PC-3 (cell line): Measurements from ENCODE around the gene PRSS36. TPM values are rescaled to one million over a fixed set of nuclear protein-coding genes. Genes with fewer than 3 reads are reported as not detected.

Experiments
- ATAC-seq: fragments of 200-7000 bp; cut with Tn5 transposase; 2 replicates; pipeline ENCODE4 v1.9.1; 2020; ENCODE audit warnings: mild to moderate bottlenecking, moderate library complexity
- BruUV-seq: library from RNA; stranded (reverse); fragments of 400-500 nt; replicated peaks from 2 replicates; lab custom pipeline; 2021; lab: Mats Ljungman, UMichigan
- CTCF ChIA-PET: fragments of 300-600 bp; sonication (Branson Sonifier 250); formaldehyde crosslinking; loops from one replicate; lab custom pipeline; 2022; ENCODE audit warnings: antibody characterized with exemption; lab: Charles Lee
- POLR2A ChIA-PET: fragments of 300-600 bp; sonication (Branson Sonifier 250); formaldehyde crosslinking; loops from one replicate; lab custom pipeline; 2022; ENCODE audit warnings: antibody characterized with exemption; ENCODE audit not compliant: unreplicated experiment; lab: Charles Lee
- DNase-seq: peaks from one replicate; pipeline ENCODE4 v3.0.0-alpha.2; 2015
- H2AFZ ChIP-seq: fragments of 300-600 bp; sonication (generic); 2 replicates; pipeline ENCODE4 v1.6.0; 2016; ENCODE audit warnings: antibody characterized with exemption, low read length
- H3F3A ChIP-seq: fragments of 300-600 bp; sonication (generic); one replicate; pipeline ENCODE4 v1.6.0; 2017; ENCODE audit warnings: antibody characterized with exemption, low read length, control low read depth, mild to moderate bottlenecking; ENCODE audit not compliant: unreplicated experiment
- H3K27ac ChIP-seq: fragments of 300-600 bp; sonication (generic); 2 replicates; pipeline ENCODE4 v1.5.1; 2016; ENCODE audit warnings: mild to moderate bottlenecking, low read length
- H3K27me3 ChIP-seq: fragments of 300-600 bp; sonication (generic); 2 replicates; pipeline ENCODE4 v1.6.1; 2016; ENCODE audit warnings: low read length, mixed read lengths
- H3K36me3 ChIP-seq: fragments of 300-600 bp; sonication (generic); 2 replicates; pipeline ENCODE4 v1.6.1; 2016; ENCODE audit warnings: low read depth, mixed run types, low read length, mixed read lengths
- H3K4me1 ChIP-seq: fragments of 300-600 bp; sonication (generic); 2 replicates; pipeline ENCODE4 v1.5.1; 2016; ENCODE audit warnings: low read length; ENCODE audit not compliant: insufficient read depth
- H3K4me2 ChIP-seq: fragments of 300-600 bp; sonication (generic); 2 replicates; pipeline ENCODE4 v1.6.0; 2016; ENCODE audit warnings: low read length
- H3K4me3 ChIP-seq: fragments of 300-600 bp; sonication (generic); 2 replicates; pipeline ENCODE4 v1.5.1; 2016; ENCODE audit warnings: mild to moderate bottlenecking, low read length, mixed read lengths
- H3K79me2 ChIP-seq: fragments of 300-600 bp; sonication (generic); 2 replicates; pipeline ENCODE4 v1.6.1; 2017; ENCODE audit warnings: low read length, mixed read lengths
- H3K9ac ChIP-seq: fragments of 300-600 bp; sonication (generic); 2 replicates; pipeline ENCODE4 v1.6.0; 2016; ENCODE audit warnings: mild to moderate bottlenecking, low read length
- H3K9me2 ChIP-seq: fragments of 300-600 bp; sonication (generic); replicated peaks from 2 replicates; pipeline ENCODE4 v1.6.1; 2016; ENCODE audit warnings: mixed run types, low read length, mixed read lengths
- H3K9me3 ChIP-seq: fragments of 300-600 bp; sonication (generic); 2 replicates; pipeline ENCODE4 v1.6.1; 2016; ENCODE audit warnings: low read length, mixed read lengths
- H4K20me1 ChIP-seq: fragments of 300-600 bp; sonication (generic); 2 replicates; pipeline ENCODE4 v1.6.1; 2016; ENCODE audit warnings: low read length, mixed read lengths
- CTCF ChIP-seq: fragments of 300-600 bp; sonication (generic); conservative IDR thresholded peaks from 2 replicates; pipeline ENCODE4 v1.5.1; 2017; ENCODE audit warnings: antibody characterized with exemption, low read depth, mild to moderate bottlenecking, low read length
- EZH2 ChIP-seq: fragments of 300-600 bp; sonication (generic); IDR thresholded peaks from one replicate; pipeline ENCODE4 v1.6.1; 2017; ENCODE audit warnings: antibody characterized with exemption, mild to moderate bottlenecking, low read length; ENCODE audit not compliant: unreplicated experiment
- EZH2phosphoT487 ChIP-seq: fragments of 300-600 bp; sonication (generic); IDR thresholded peaks from 2 replicates; pipeline ENCODE4 v1.6.1; 2018; ENCODE audit warnings: mild to moderate bottlenecking, antibody characterized with exemption, low read length, borderline replicate concordance
- intact Hi-C: fragments of 100-400 bp; cut with micrococcal nuclease; formaldehyde crosslinking; loops from 2 replicates; pipeline ENCODE4 v1.9.0; 2023
- total RNA-seq: library from RNA; depleted of rRNA; stranded (reverse); fragments of >200 nt; gene quantifications from 2 replicates; pipeline ENCODE4 v1.2.3, GENCODE V29; 2014

The PRSS36 gene
- total RNA-seq, 1 experiment from 2014 or later, result 0.51 TPM

GRCh38 chr16:31099860-31100638, 49.8 kb downstream of the PRSS36 start:
- Histone ChIP-seq H3K79me2 (no peaks in the 10 kb centered on the region), H3K36me3 (no peaks in the 10 kb centered on the region), H3F3A (no peaks in the 10 kb centered on the region), H3K4me3 (no peak overlapping the region), H4K20me1 (no peaks in the 10 kb centered on the region), H3K9me3 (no peaks in the 10 kb centered on the region), H3K27me3 (no peaks in the 10 kb centered on the region), H3K4me2 (no peak overlapping the region), H3K4me1 (no peaks in the 10 kb centered on the region), H3K9ac (no peak overlapping the region), H3K27ac (no peak overlapping the region), H2AFZ (no peak overlapping the region), H3K9me2 (no peaks in the 10 kb centered on the region)
- DNase-seq, result peak; percentile 12
- BruUV-seq, result no TSS peak
- intact Hi-C loops, result no loop called here
- ATAC-seq, result no peak
- ChIA-PET CTCF (interaction anchor here (1.2 kb wide), 1 partner anchor 42 kb away, joined by 3 read pairs; no protein-coding TSS in a partner anchor), POLR2A (interaction anchor here (0.9 kb wide), 1 partner anchor 17 kb away, joined by 4 read pairs; the partner anchor contains the start of gene KAT8)
- no peak for TF ChIP-seq EZH2phosphoT487
- no peak for TF ChIP-seq EZH2
- TF ChIP-seq CTCF, result no peak

GRCh38 chr16:31094424-31095120, 55.3 kb downstream of the PRSS36 start, which contains the start of gene VKORC1:
Gene VKORC1, minus strand, starts transcription at chr16:31094797. Its CDS starts 68 bp downstream, at chr16:31094729.
- H3K9me2 ChIP-seq, result no peaks in the 10 kb centered on the region
- H3F3A ChIP-seq, result no peaks in the 10 kb centered on the region
- H3K27ac ChIP-seq, result peak within 1 kb of the TSS; percentile 68
- H3K9me3 ChIP-seq, result no peaks in the 10 kb centered on the region
- H3K36me3 ChIP-seq, result peaks cover 3% of the 10 kb centered on the region; the same call in 1 of the 2 replicates
- no peaks in the 10 kb centered on the region for H3K27me3 ChIP-seq
- H3K4me2 ChIP-seq, result peak within 1 kb of the TSS; percentile 93
- CTCF ChIA-PET, result no interaction called here
- DNase-seq, result peak; percentile 96
- peak within 1 kb of the TSS; percentile 91 for H2AFZ ChIP-seq
- H4K20me1 ChIP-seq, result peaks cover 5% of the 10 kb centered on the region; the same call in 1 of the 2 replicates
- H3K4me3 ChIP-seq, result peak within 1 kb of the TSS; percentile 98
- peak within 1 kb of the TSS; percentile 90 for H3K9ac ChIP-seq
- ATAC-seq, result peak; percentile 94
- POLR2A ChIA-PET, result interaction anchor here (0.6 kb wide), 1 partner anchor 47 kb away, joined by 10 read pairs; no protein-coding TSS in a partner anchor
- intact Hi-C loops, result loop anchor here (1.0 to 5.0 kb wide), 4 partner anchors 20 to 773 kb away; partner anchors contain the start of genes HSD3B7, ZNF646 and ZNF668
- TF ChIP-seq EZH2phosphoT487 (no peak), CTCF (no peak), EZH2 (no peak)
- peaks cover 7% of the 10 kb centered on the region; the same call in 1 of the 2 replicates for H3K4me1 ChIP-seq
- no TSS peak for BruUV-seq
- H3K79me2 ChIP-seq, result peaks cover 23% of the 10 kb centered on the region
